NCI-H345 (cell line): ENCODE data around the gene HCRT.
A peak's percentile ranks its signal among the peaks of the same experiment; 100 is the strongest.
"Not testable (repeated sequence)": the region's sequence is repeated elsewhere in the genome, so short reads cannot be mapped to it uniquely, and the experiment has no call there.

Experiments
- DNase-seq: peaks from one replicate; lab custom pipeline; 2025; lab: John Stamatoyannopoulos, UW

The HCRT gene

GRCh38 chr17:42197564-42198156 is 12.4 kb upstream of the HCRT start:
- no peak for DNase-seq

- peak; percentile 87 for DNase-seq
These were observed 9.0 kb upstream of the HCRT start, which contains the start of gene GHDC for GRCh38 chr17:42193969-42194899. Gene GHDC (minus strand): TSS chr17:42194494. CDS start chr17:42193581, 913 bp downstream.

- DNase-seq: no peak
These were observed 8.1 kb upstream of the HCRT start for GRCh38 chr17:42193216-42193968.

- DNase-seq: no peak
These were observed 7.2 kb upstream of the HCRT start for GRCh38 chr17:42192189-42193126.

GRCh38 chr17:42191275-42191608 is 6.0 kb upstream of the HCRT start:
- no peak for DNase-seq

- no peak for DNase-seq
These were observed 5.4 kb upstream of the HCRT start for GRCh38 chr17:42190491-42191274.

GRCh38 chr17:42189651-42189965 is 4.4 kb upstream of the HCRT start:
- DNase-seq: no peak

- DNase-seq: no peak
These were observed 3.7 kb upstream of the HCRT start for GRCh38 chr17:42188749-42189650.

- no peak for DNase-seq
These were observed 2.6 kb upstream of the HCRT start for GRCh38 chr17:42187833-42188232.

- DNase-seq: not testable (repeated sequence)
These were observed 939 bp upstream of the HCRT start for GRCh38 chr17:42186191-42186590.

GRCh38 chr17:42185621-42185930 is 324 bp upstream of the HCRT start:
- DNase-seq: no peak

GRCh38 chr17:42183741-42184711 is 1.2 kb downstream of the HCRT start:
- peak; percentile 76 for DNase-seq

GRCh38 chr17:42182927-42183734 is 2.1 kb downstream of the HCRT start:
- no peak for DNase-seq

- DNase-seq: no peak
These were observed 3.4 kb downstream of the HCRT start for GRCh38 chr17:42181851-42182207.

GRCh38 chr17:42180922-42181850 is 4.1 kb downstream of the HCRT start, which contains the start of gene KCNH4:
Gene KCNH4 (minus strand): TSS chr17:42181142. CDS start chr17:42180945, 197 bp downstream.
- DNase-seq: peak; percentile 64

- DNase-seq: no peak
These were observed 4.8 kb downstream of the HCRT start for GRCh38 chr17:42180411-42180921.
